Hepatocyte (in vitro differentiated cells): ENCODE results near the gene PODXL2.

Experiments used
- CTCF ChIP-seq: fragments of 200-600 bp; sonication (generic); IDR thresholded peaks from 2 replicates; pipeline ENCODE4 v1.5.1; 2016; ENCODE audit warnings: antibody characterized with exemption, mild to moderate bottlenecking; ENCODE audit not compliant: poor library complexity
- EZH2 ChIP-seq: fragments of 200-600 bp; sonication (generic); IDR thresholded peaks from 2 replicates; pipeline ENCODE4 v1.6.1; 2016; ENCODE audit warnings: antibody characterized with exemption, mild to moderate bottlenecking, borderline replicate concordance
- EZH2phosphoT487 ChIP-seq: fragments of 200-600 bp; sonication (generic); IDR thresholded peaks from one replicate; pipeline ENCODE4 v1.6.1; 2018; ENCODE audit warnings: antibody characterized with exemption, mild to moderate bottlenecking, low read depth, moderate library complexity; ENCODE audit not compliant: unreplicated experiment, severe bottlenecking

DNA sequence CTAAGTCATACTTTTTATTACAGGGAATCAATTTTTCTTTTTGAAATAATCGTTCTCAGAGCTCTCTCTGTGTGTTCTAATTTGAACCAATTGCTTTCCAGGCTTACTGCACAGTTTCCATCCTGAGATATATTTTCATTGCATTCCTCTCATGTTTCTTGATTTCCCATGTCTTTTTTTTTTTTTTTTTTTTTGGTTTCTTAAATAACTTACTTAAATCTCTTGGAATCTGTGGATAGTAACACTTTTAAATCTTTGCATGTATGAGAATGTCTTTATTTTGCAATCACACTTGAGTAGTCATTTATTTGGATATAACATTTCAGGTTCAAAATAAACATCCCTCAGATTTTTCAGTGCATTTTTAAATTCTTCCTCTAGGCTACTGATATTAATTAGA, 29.2 kb downstream of the PODXL2 start:
- TF ChIP-seq EZH2phosphoT487: no peak
- no peak for TF ChIP-seq CTCF
- no peak for TF ChIP-seq EZH2
